Inflammatory macrophage treated with lipopolysaccharide for 4 hours (primary cell): Measurements from ENCODE around the gene POMGNT2.

Source experiments
- DNase-seq: peaks from one replicate; pipeline ENCODE4 v3.0.0-alpha.2; 2020

The POMGNT2 gene

GRCh38 chr3:43102773-43103480, 3.0 kb downstream of the POMGNT2 start:
- no peak for DNase-seq

- DNase-seq: no peak
Observed at GRCh38 chr3:43098761-43099160, 7.1 kb downstream of the POMGNT2 start.

GRCh38 chr3:43097400-43098080, 8.3 kb downstream of the POMGNT2 start:
- DNase-seq: no peak

GRCh38 chr3:43096761-43097160, 9.1 kb downstream of the POMGNT2 start:
- no peak for DNase-seq

- DNase-seq: no peak
Observed at GRCh38 chr3:43095370-43095769, 10.5 kb downstream of the POMGNT2 start.

- DNase-seq: no peak
Observed at GRCh38 chr3:43094851-43095250, 11.0 kb downstream of the POMGNT2 start.

- no peak for DNase-seq
Observed at GRCh38 chr3:43094381-43094780, 11.5 kb downstream of the POMGNT2 start.

GRCh38 chr3:43093974-43094373, 11.9 kb downstream of the POMGNT2 start:
- no peak for DNase-seq

- DNase-seq: no peak
Observed at GRCh38 chr3:43093006-43093405, 12.9 kb downstream of the POMGNT2 start.

- no peak for DNase-seq
Observed at GRCh38 chr3:43091481-43091880, 14.4 kb downstream of the POMGNT2 start.

GRCh38 chr3:43090238-43090637, 15.6 kb downstream of the POMGNT2 start:
- DNase-seq: no peak

GRCh38 chr3:43089081-43089480, 16.8 kb downstream of the POMGNT2 start:
- no peak for DNase-seq

- DNase-seq: no peak
Observed at GRCh38 chr3:43087249-43087776, 18.6 kb downstream of the POMGNT2 start.

GRCh38 chr3:43086460-43087165, 19.3 kb downstream of the POMGNT2 start:
- no peak for DNase-seq

GRCh38 chr3:43082457-43082856, 23.4 kb downstream of the POMGNT2 start:
- DNase-seq: no peak

GRCh38 chr3:43081796-43082195, 24.1 kb downstream of the POMGNT2 start:
- no peak for DNase-seq

GRCh38 chr3:43080726-43081568, 24.9 kb downstream of the POMGNT2 start:
- no peak for DNase-seq

GRCh38 chr3:43079536-43080332, 26.1 kb downstream of the POMGNT2 start:
- no peak for DNase-seq

GRCh38 chr3:43077707-43078106, 28.2 kb downstream of the POMGNT2 start:
- DNase-seq: no peak

- DNase-seq: no peak
Observed at GRCh38 chr3:43077261-43077660, 28.6 kb downstream of the POMGNT2 start.

- DNase-seq: no peak
Observed at GRCh38 chr3:43076857-43077256, 29.0 kb downstream of the POMGNT2 start.
